HEK293T (cell line): ENCODE results near the gene PCDHGA12.
"Not testable (repeated sequence)": the region's sequence is repeated elsewhere in the genome, so short reads cannot be mapped to it uniquely, and the experiment has no call there.

Experiments used
- BHLHE40 ChIP-seq: fragments of 450-650 bp; IDR thresholded peaks from 2 replicates; pipeline ENCODE4 v1.6.1; 2016; ENCODE audit warnings: mild to moderate bottlenecking, moderate library complexity, borderline replicate concordance
- CTBP1 ChIP-seq: fragments of 450-650 bp; IDR thresholded peaks from 2 replicates; pipeline ENCODE4 v1.6.1; 2016; ENCODE audit warnings: borderline replicate concordance
- ELF4 ChIP-seq: fragments of 450-650 bp; IDR thresholded peaks from 2 replicates; pipeline ENCODE4 v1.6.1; 2017; ENCODE audit warnings: antibody characterized with exemption
- FOXA1 ChIP-seq: fragments of 450-650 bp; IDR thresholded peaks from 2 replicates; pipeline ENCODE4 v1.6.1; 2016; ENCODE audit warnings: mild to moderate bottlenecking
- FOXK2 ChIP-seq: fragments of 450-650 bp; IDR thresholded peaks from 2 replicates; pipeline ENCODE4 v1.6.1; 2016; ENCODE audit warnings: mild to moderate bottlenecking
- FOXM1 ChIP-seq: fragments of 450-650 bp; IDR thresholded peaks from 2 replicates; pipeline ENCODE4 v1.6.1; 2017; ENCODE audit warnings: mild to moderate bottlenecking, borderline replicate concordance
- HDGF ChIP-seq: fragments of 450-650 bp; IDR thresholded peaks from 2 replicates; pipeline ENCODE4 v1.6.1; 2017; ENCODE audit warnings: antibody characterized with exemption, borderline replicate concordance
- L3MBTL2 ChIP-seq: fragments of 450-650 bp; conservative IDR thresholded peaks from 2 replicates; pipeline ENCODE4 v1.6.1; 2016; ENCODE audit warnings: mild to moderate bottlenecking
- LEF1 ChIP-seq: fragments of 450-650 bp; IDR thresholded peaks from 2 replicates; pipeline ENCODE4 v1.6.1; 2017; ENCODE audit warnings: mild to moderate bottlenecking, borderline replicate concordance
- SP1 ChIP-seq: fragments of 450-650 bp; IDR thresholded peaks from 2 replicates; pipeline ENCODE4 v1.6.1; 2017
- SUZ12 ChIP-seq: fragments of 450-650 bp; IDR thresholded peaks from 2 replicates; pipeline ENCODE4 v1.6.1; 2016; ENCODE audit warnings: mild to moderate bottlenecking
- TARDBP ChIP-seq: fragments of 450-650 bp; IDR thresholded peaks from 2 replicates; pipeline ENCODE4 v1.6.1; 2016
- ZNF384 ChIP-seq: fragments of 450-650 bp; IDR thresholded peaks from 2 replicates; pipeline ENCODE4 v1.6.1; 2016

- TF ChIP-seq L3MBTL2, FOXM1, ELF4, SUZ12, FOXK2, ZNF384, FOXA1, BHLHE40, HDGF, SP1, CTBP1, LEF1, TARDBP: not testable (repeated sequence)
Measured at GRCh38 chr5:141415275-141415618, 15.1 kb upstream of the PCDHGA12 start.
